Raji (cell line): ENCODE measurements around the gene ABHD5.

Experiments used
- POLR2A ChIP-seq: IDR thresholded peaks from 2 replicates; pipeline ENCODE4 v1.6.1; 2011; ENCODE audit warnings: low read depth, low read length, control low read depth; ENCODE audit not compliant: insufficient read depth

The ABHD5 gene

GRCh38 chr3:43699864-43700263 is 9.1 kb downstream of the ABHD5 start:
- no peak for TF ChIP-seq POLR2A

GRCh38 chr3:43704697-43705096 is 14.0 kb downstream of the ABHD5 start:
- no peak for TF ChIP-seq POLR2A

GRCh38 chr3:43706342-43706741 is 15.6 kb downstream of the ABHD5 start:
- TF ChIP-seq POLR2A: no peak

GRCh38 chr3:43707266-43707665 is 16.5 kb downstream of the ABHD5 start:
- TF ChIP-seq POLR2A: no peak

- no peak for TF ChIP-seq POLR2A
These were observed 17.3 kb downstream of the ABHD5 start for GRCh38 chr3:43707998-43708397.

GRCh38 chr3:43709022-43709421 is 18.3 kb downstream of the ABHD5 start:
- TF ChIP-seq POLR2A: no peak

- TF ChIP-seq POLR2A: no peak
These were observed 19.9 kb downstream of the ABHD5 start for GRCh38 chr3:43710607-43711006.

GRCh38 chr3:43718296-43718695 is 27.6 kb downstream of the ABHD5 start:
- no peak for TF ChIP-seq POLR2A

GRCh38 chr3:43723121-43723734 is 32.5 kb downstream of the ABHD5 start:
- TF ChIP-seq POLR2A: no peak

- TF ChIP-seq POLR2A: no peak
These were observed 35.8 kb downstream of the ABHD5 start for GRCh38 chr3:43726521-43726920.

- no peak for TF ChIP-seq POLR2A
These were observed 37.2 kb downstream of the ABHD5 start for GRCh38 chr3:43727930-43728329.

GRCh38 chr3:43728476-43728875 is 37.7 kb downstream of the ABHD5 start:
- no peak for TF ChIP-seq POLR2A

- TF ChIP-seq POLR2A: no peak
These were observed 38.2 kb downstream of the ABHD5 start for GRCh38 chr3:43728947-43729346.

GRCh38 chr3:43729707-43730414 is 39.1 kb downstream of the ABHD5 start:
- TF ChIP-seq POLR2A: no peak

GRCh38 chr3:43732747-43733425 is 42.1 kb downstream of the ABHD5 start:
- no peak for TF ChIP-seq POLR2A
